Right ventricle myocardium superior (tissue), 1 donor: Measurements from ENCODE around the gene AKIP1. TPM values are rescaled to one million over a fixed set of nuclear protein-coding genes. Genes with fewer than 3 reads are reported as not detected.

ENCODE experiments used
- ATAC-seq: fragments of 200-7000 bp; cut with Tn5 transposase; one replicate; pipeline ENCODE4 v1.9.1; 2020; ENCODE audit warnings: mild to moderate bottlenecking; ENCODE audit not compliant: poor library complexity
- DNase-seq: peaks from one replicate; pipeline ENCODE4 v3.0.0-alpha.2; 2020
- intact Hi-C: fragments of 100-400 bp; cut with DNase I; formaldehyde crosslinking; loops from one replicate; pipeline ENCODE4 v1.11.2; 2022
- total RNA-seq: library from RNA; stranded (reverse); fragmentation: NEBNext Ultra II Directional; extraction: Animal tissue kit (Norgen Biotek cat#: 25700); gene quantifications from one replicate; pipeline ENCODE4 v1.2.1, GENCODE V29; 2021
- donor health status: DM: no; HTN: yes; CAD: no; lungs with severe emphysema.

Gene AKIP1
- total RNA-seq, 1 donor from 2014 or later, result 26.8 TPM

- intact Hi-C loops, result no loop called here
- no peak for DNase-seq
- no peak for ATAC-seq
Measured at GRCh38 chr11:8941341-8942103, 30.5 kb downstream of the AKIP1 start.

DNA sequence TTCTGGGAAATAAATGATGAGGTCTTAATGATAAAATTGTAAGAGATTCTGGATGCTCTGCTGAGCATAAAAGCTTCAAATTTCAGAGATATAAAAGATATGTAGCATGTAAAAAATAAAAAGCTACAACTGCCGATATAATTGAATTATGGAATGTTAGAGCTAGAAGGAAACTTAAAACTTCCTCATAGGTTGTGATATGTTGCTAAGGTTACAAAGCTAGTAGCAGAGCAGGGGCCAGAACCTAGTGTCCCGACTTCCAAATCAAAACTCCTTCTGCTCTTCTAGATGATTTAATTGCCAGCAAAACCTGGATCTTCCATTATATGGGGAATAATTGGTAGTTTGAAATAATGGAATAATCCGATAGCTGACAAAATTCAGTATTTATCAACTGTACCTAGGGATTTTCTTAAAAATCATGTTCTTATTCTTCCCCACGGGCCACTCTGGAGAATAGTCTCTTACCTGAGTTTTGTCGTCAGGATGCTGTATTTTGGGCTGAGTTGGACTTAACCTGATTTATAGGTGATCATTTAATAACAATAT is 31.6 kb downstream of the AKIP1 start, which contains the start of gene ASCL3:
Gene ASCL3, minus strand, starts transcription at position 499 of the 549 bp plus-strand sequence. CDS start 4,855 bp downstream, outside the sequence.
- no peak for DNase-seq
- ATAC-seq, result no peak
- intact Hi-C loops, result no loop called here

GRCh38 chr11:8947230-8947943 is 36.4 kb downstream of the AKIP1 start:
- no peak for DNase-seq
- ATAC-seq, result no peak
- intact Hi-C loops, result no loop called here

GRCh38 chr11:8948886-8949285 is 37.9 kb downstream of the AKIP1 start:
- ATAC-seq (no peak), DNase-seq (no peak)
- intact Hi-C loops, result no loop called here

DNA sequence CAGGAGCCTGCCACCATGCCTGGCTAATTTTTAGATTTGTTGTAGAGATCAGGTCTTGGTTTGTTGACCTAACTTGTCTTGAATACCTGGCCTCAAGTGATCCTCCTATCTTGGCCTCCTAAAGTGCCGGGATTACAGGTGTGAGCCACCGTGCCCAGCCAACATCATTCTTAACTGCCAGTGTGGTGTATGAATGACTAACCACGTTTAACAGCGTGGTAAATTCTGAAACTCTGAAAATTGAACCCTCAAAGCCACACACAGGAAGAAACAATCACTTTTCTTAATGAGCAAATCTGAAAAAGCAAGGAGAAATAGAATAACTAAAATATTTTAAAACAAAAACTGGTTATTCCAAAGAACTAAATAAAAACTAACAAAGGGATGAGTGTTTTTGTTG is 45.9 kb downstream of the AKIP1 start:
- DNase-seq, result no peak
- ATAC-seq, result no peak
- intact Hi-C loops, result no loop called here

- DNase-seq (no peak), ATAC-seq (no peak)
- intact Hi-C loops, result loop anchor here (10.0 kb wide), 1 partner anchor 145 kb away; a partner anchor contains a TSS
Measured at GRCh38 chr11:8959546-8960166, 48.7 kb downstream of the AKIP1 start.

GRCh38 chr11:8961401-8961800 is 50.4 kb downstream of the AKIP1 start:
- no peak for DNase-seq
- ATAC-seq, result no peak
- intact Hi-C loops, result loop anchor here (10.0 kb wide), 1 partner anchor 147 kb away; a partner anchor contains a TSS

DNA sequence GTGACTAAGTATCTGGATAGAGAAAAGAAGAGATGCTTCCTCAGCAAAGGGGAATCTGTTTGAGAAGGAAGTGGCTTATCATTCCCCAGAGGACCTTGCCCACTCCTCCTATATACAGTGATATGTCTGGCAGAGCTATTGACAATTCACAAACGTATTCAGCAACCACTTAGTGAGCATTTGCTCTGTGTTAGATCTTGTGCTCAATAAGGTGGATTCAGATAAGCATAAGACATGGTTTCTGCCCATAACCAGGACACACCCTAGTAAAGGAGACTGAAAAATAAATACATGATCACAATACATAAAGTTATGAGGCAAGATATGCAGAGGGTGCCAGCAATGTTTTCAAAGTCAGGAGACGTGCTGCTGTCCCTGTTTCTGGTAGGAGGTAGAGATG is 51.9 kb downstream of the AKIP1 start:
- intact Hi-C loops, result loop anchor here (10.0 kb wide), 1 partner anchor 148 kb away; a partner anchor contains a TSS
- DNase-seq, result no peak

DNA sequence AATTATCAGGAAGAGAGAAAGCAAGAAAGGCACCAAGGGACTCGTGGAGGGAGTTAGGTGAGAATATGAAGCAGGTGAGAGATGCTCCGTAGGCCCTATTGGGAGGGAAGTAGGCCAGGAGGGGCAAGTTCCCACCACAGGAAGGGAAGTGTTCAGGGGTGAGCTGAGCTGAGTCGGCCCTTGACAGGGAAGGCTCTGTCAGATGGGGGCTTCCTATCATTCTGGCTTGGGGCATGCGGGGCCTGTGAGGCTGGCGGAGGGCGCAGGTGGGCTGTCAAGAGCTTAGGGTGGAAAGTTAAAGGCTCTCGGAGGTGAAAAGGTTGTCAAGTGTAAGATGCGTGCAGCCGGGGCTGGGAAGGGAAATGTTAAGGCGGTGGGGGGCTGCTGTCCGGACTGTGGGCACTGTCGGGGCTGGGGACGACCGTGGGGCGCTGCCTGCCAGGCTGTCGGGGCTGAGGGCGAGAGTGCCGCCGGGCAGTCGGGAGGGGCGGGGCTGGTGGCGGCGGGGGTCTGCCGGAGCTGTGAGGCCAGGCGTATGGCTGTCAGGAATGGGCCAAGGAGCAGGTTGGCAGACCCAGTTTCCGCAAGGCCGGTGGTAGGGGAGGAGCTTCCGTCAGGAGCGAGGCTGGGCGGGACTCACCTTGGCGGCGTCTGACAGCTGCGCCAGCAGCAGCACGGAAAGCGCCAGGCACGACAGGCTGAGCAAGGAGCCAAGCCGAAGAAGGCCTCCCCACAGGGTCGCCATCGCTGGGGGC is 52.8 kb downstream of the AKIP1 start:
- intact Hi-C loops, result loop anchor here (10.0 kb wide), 1 partner anchor 149 kb away; a partner anchor contains a TSS
- DNase-seq (peak; percentile 87), ATAC-seq (peak; percentile 78)

More for the DNA sequence above, 51.9 kb downstream of the AKIP1 start:
- ATAC-seq, result no peak

GRCh38 chr11:8964324-8965320 is 53.6 kb downstream of the AKIP1 start, which contains the start of gene TMEM9B:
TSS of gene TMEM9B (minus strand) at chr11:8964442. CDS start at chr11:8964313, 129 bp downstream.
- peak; percentile 95 for DNase-seq
- ATAC-seq, result peak; percentile 97
- intact Hi-C loops, result loop anchor here (10.0 kb wide), 1 partner anchor 150 kb away; a partner anchor contains a TSS

DNA sequence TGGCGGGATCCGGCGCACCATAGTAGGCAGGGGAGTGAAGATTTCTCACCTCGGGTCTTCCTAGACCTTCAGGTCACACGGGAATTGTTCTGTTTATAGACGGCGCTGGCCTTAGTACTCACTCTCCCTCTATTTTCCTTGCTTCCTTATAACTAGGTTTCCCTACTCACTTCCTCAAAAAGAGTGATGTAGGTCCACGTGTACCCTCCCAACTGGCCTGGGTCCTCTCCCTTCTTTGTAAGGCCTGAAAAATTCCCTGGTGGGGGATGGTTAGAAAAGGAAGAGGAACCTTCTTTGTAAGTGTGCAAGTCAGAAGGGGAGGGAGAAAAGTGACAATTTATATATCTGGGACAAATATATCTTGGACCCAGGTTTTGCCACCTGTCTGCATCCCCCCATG is 56.2 kb downstream of the AKIP1 start:
- no peak for ATAC-seq
- intact Hi-C loops, result loop anchor here (10.0 kb wide), 1 partner anchor 152 kb away; a partner anchor contains a TSS
- DNase-seq, result no peak

Other genes with a start within 250 kb of the AKIP1 start
- gene TRIM66, start 228.5 kb upstream of the AKIP1 start, total RNA-seq, result 2.4 TPM
- gene RPL27A, start 228.4 kb upstream of the AKIP1 start, total RNA-seq, result 549 TPM
- not detected for gene C11orf16, start 21.8 kb downstream of the AKIP1 start, total RNA-seq
- not detected for gene ASCL3, start 31.8 kb downstream of the AKIP1 start, total RNA-seq
- 39.7 TPM for gene TMEM9B, start 53.3 kb downstream of the AKIP1 start, total RNA-seq
- gene NRIP3, start 92.8 kb downstream of the AKIP1 start, total RNA-seq, result 1.0 TPM
- gene SCUBE2, start 180.4 kb downstream of the AKIP1 start, total RNA-seq, result 1.9 TPM